Medulla oblongata (tissue), 1 donor: ENCODE data around the gene TMEM238L.

Experiments
- DNase-seq: peaks from one replicate; pipeline ENCODE4 v3.0.0-alpha.2; 2015; ENCODE audit errors: extremely low spot score

The TMEM238L gene

DNA sequence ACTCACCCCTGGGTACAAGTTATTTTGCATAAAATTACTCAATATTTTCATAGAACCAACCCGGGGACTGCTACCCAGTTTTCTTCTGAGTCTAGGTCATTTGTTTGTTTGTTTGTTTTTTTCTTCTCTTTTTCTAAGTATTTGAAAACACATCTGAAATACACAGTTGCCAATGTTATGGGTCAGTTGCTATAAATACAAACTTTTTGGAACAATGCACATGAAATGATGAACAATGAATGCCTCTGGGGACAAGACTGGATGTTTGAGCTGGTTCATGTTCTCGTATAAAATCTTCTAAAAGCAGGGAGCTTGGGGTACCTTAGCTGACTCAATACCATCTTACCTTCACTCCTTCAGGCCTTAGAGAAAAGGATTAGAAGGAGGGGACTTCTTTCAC lies 30.5 kb downstream of the TMEM238L start:
- DNase-seq: no peak

DNA sequence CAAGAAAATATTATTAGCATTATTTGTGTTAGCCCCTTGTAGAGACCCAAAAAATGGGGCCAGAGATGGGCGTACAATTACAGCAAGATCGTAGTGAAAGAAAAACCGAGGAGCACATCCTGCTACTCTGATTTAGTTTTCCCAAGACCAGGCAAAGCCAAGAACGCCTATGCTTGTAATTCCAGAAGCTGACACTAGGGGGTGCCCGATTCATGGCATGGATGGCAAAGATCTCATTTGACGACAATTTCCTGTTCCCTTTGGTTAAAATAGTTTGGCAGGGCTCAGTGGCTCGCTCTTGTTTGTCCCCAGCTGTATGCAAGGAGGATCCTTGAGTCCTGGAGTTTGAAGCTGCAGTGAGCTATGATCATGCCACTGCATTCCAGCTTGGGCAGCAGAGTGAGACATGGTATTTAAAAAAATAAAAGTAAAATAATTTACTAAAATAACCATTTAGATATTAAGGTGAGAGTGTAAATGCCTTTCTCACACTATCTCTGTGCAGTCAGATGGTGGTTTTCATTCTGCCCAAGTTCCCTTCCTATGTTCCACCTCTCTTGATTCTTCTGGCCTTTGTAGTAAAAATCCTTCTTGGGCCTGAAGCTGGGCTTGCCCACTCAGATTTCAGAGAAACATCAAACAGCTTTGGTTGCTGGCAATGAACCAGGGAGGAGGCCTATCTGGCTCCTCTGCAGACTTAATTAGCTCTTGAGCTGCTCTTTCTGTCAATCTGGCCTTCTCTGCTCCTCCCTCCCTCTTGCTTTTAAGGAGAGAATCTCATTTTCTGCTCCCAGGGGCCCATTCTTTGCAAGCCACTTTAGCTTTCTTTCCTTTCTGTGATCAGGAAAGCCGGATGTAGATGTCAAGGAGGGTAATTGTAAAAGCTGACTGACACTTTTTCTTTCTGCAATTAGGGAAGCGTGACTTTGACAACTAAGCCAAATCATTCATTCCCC lies 31.2 kb downstream of the TMEM238L start:
- DNase-seq: peak; percentile 36

DNA sequence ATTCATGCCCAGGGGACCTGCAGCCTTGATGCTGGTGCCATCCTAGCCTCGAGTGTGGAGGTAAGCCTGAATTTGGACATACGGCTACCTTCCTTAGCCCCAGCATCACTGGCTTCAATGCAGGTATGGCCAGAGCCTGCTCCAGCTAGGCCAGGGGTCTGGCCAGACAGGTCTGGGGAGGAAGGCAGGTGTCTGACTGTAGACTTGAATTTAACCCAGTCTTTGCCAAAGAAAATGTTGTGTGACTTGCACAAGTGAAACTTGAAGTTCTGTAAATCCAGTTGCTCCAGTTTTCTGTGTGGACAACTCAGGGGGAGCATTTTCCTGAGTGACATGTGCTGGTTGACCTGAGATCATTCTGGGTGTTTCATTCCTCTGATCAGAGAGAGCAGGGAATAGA lies 32.8 kb downstream of the TMEM238L start:
- no peak for DNase-seq

DNA sequence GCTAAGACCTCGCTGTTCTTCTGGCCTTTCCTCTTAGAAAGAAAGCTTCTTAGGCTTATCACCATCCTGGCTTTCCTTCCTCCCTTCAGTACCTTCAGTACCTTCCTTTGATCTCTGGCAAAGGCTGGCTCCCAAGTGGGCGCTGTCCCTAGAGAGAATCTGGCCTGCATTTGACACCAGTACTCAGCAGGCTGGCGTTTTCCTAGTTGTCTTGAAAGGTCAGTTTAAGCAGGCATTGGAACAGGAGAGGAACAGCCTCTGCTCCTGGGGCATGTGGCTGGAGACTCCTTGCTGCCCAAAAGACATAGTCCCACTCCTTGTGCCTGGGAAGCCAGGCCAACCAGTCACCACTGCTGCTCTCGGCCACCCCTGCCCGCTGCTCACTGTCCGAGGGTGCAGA lies 34.1 kb downstream of the TMEM238L start:
- DNase-seq: no peak

DNA sequence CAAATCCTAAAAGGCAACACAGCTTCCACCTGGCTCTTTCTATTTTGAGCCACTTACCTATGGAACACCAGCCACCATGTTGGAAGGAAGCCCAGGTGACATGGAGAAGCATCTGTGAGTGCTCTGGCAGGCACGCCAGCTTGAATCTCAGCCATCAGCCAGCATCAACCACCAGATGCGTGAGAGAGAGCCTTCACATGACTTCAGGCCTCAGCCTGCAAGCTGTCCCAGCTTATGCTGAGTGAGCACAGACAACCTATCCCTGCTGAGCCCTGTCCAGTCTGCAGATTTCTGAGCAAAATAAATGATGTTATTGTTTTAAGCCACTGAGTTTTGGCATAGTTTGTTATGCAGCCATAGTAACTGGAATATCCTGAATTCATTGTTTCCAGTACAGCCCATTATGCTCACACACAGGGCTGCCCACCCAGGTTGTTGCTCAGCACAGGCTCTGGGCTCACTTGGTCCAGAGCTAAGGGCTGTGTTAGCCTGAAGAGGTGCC lies 35.1 kb downstream of the TMEM238L start:
- DNase-seq: peak; percentile 31

DNA sequence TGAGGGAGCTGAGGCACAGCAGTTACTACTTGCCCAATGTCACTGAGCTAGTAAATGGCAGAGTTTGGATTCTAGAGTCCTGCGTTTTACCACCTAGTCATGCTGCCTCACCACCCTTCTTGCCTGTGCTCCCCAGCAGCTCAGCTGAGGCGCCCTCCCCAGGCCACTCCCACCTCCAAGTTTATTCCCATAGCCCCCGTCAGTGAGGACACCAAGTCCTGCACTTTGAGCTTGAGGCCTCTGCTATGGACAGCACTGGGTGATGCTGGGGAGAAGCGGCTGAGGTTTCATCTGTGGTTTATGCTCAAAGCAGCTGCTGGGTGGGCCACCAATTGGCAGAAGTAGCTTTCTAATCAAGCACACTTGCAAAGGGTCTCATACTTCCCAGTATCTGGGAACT lies 36.7 kb downstream of the TMEM238L start:
- no peak for DNase-seq

DNA sequence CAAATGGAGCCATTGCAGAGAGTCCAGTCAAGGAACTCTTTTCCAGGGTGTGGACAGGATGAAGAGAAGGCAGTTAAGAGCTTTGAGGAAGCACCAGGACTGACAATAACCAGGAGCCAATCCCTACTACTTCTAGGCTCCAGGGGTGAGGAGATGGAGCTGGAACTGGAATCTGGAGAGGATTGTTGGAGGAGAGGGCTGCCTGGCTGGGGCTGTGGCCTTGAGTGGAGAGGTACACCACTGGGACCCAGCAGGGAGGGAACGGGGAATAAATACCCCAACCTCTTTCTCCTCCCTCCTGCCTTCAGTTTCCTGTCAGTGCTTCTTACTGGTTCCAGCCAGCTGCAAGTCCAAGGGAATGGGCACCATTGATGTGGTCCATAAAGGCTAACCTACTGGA lies 41.9 kb downstream of the TMEM238L start:
- DNase-seq: no peak

DNA sequence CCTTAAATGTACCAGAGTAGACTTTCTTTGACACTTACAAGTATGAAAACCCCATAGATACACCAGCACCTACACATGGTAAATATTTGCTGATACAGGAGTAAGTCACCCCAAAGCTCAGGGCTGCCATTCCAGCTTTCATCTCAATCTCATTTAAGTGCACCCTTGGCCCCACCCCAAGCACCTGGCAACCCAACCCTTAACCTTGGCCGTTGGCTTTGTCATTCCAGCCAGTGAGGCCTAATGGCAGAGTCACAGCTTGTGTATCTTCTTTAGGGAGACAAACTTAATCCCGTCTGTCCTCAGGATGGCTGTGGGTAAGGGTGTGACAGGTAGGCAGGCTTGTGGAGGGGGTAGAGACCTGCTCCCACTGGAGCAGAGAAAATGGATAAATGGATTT lies 42.6 kb downstream of the TMEM238L start:
- no peak for DNase-seq

DNA sequence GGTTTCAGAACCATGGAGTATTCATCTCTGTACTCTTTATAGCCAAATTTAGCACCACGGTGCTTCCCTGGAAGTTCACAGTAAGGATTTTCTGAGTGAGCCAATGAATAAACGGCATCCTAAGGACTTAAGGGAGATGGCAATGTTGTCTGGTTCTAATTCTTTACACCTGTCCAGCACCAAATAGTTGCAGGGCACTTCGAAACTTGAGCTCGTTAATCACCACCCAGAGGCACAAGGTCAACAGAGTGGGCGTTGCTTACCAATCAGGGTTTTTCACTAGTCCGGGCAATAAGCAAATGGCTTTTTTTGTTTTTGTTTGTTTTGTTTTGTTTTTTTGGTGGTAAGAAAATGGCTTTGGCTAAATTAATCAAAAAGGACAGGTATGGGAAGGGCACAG lies 45.8 kb downstream of the TMEM238L start:
- no peak for DNase-seq

DNA sequence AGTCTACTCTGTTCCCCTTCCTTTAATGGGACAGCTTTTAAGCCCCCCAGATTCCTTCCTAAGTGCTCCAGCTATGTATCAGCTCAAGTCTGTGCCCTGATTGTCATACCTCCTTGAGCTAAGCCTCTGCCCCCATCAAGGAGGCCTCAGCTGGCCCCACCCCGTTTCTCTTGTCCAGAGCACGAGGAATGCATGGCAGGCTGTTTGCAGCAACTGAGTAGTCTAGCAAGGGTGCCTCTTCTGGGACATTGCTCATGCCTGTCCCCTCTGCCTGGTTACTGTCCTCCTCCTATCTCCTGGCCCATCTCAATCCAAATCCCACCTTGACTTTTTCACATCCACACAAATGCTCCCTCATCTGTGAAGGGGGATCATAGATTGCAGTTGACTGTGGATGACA lies 46.3 kb downstream of the TMEM238L start:
- DNase-seq: no peak

DNA sequence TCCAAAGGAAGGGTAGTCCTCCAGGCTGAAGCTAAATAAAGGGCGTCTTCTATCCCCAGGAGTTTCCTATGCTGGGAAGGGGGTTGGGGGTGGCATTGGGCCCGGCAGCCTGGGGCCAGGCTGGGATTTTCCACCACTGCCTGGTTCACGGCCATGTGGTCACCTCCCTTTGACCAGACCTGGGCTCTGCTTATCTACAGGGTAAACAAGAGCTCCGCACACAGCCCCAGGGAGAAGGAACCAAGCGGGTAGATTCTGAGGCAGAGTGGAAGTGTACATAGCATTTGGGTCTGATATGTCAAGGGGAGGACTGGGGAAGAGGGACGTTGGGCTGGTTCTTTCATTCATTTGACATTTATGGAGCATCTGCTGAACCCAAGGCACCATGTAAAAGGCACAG lies 46.8 kb downstream of the TMEM238L start:
- DNase-seq: no peak

DNA sequence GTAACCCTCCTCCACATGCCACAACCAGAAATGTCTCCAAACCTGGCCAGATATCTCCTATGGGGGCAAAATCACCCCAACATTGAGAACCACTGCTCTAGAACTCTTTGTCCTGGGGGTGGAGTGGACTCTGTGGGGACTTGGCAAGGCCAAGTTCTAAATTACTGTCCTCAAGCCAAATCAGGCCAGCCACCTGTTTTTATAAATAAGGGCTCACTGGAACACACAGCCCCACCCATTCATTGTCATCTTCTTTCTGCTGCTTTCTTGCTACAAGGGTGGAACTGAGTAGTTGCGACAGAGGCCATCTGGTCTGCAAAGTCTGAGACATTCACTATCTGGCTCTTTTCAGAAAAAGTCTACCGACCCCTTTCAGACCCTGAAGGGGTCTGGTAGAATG lies 47.3 kb downstream of the TMEM238L start:
- DNase-seq: no peak

DNA sequence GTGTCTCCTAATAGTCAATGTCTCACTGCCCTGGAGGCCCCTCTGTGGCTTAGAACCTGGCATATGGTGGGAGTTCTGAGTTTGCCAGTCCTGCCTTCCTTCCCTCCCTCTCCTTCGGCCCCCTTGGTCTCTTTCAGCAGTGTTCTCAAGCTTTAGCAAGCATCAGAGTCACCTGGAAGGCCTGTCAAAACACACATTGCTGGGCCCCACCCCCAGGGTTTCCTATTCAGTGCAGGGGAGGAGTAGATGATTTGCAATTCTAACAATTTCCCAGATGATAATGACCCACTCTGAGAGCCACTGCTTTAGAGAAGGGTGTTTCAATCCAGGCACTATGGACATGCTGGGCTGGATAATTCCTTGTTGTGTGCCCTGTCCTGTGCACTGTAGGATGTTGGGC lies 47.7 kb downstream of the TMEM238L start:
- DNase-seq: no peak

DNA sequence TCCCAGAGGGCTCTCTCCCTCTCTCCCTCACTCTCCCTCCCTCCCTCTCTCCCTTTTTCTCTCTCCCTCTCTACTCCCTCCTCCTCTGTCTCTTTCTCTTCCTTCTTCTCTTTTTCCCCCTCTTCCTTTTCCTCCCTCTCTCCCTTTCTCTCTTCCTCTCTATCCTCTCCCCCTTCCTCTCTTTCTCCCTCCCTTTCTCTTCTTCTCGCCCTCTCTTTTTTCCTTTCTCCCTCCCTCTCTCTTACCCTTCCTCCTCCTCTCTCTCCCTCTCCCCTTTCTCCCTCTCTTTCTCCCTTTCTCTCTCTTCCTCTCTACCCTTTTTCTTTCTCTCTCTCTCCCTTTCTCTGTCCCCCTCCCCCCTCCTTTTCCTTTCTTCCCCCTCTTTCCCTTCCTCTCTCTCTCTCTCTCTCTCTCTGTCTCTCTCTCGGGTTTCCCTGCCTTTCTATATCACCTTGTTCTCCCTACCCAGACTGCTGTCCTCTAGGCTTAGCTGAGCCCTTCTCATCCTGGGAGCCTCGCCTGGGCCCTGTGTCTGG lies 48.2 kb downstream of the TMEM238L start:
- DNase-seq: no peak

DNA sequence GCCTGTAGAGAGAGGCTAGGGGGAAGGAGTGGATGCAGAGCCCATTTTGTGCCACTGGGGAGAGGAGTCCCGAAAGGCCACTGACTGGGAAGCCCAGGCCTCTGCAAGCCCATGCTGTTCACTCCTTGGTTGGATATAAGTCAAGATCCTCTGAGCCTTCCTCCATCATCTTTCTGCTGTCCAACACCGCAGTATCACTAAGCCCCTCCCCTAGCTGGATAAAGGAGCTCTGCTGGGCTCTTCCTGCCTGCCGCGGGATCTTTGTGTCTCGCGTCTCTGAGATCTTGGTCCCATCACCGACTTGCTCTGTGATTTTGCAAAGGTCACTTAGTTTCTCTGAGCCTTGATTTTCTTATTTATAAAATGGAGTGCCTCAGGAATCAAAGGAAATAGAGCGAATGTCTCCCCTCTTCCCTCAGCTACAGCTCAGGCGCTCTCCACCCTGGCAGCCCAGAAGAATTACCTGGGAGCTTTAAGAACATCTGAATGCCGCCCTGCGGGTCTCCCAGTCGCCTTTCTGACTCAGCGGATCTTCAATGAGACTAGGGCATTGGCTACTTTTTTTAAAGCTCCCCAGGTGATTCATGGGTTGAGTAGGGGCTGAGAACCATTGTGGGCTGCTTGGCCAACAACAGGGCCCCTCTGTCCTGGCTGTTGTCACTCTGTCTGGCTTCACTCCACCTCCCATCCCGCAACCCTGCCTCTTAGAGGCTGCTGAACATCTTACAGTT lies 48.9 kb downstream of the TMEM238L start:
- no peak for DNase-seq

DNA sequence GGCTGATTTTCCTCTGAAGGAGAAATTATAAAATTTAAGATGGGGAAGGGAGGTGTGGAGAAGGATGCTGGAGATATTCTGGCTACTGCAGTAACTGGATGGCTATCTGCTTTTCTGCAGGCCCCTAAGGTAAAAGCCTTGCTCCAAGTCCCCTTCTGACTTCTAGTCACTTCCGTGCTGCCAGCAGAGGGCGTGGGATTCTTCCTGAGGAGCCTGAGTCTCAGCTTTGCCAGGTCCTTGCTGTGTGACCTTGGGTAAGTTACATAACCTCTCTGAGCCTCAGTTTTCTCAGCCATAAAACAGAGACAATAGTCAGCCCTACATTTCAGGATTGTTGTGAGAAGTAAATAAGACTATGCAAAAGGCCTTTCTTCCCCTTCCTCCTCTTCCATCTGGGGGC lies 49.8 kb downstream of the TMEM238L start:
- DNase-seq: no peak

DNA sequence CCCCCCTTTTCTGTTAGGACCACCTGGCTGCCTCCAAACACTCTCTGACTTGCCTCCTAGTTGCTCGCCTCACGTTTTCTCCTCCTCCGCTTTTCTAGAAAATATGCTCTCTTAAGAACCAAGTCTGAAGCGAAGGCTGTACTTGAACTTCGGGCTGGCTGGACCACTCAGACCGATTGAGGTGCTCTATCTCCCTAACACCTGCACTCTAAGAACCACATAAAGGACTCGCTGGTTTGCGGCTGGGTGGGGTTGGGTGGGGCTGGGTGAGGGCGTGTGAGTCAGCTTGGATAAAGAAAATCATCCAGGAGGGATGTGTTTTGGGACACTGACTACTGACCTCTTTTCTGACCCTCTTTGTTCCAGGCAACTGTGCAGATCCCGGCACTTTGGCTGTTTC lies 51.2 kb downstream of the TMEM238L start:
- DNase-seq: no peak

DNA sequence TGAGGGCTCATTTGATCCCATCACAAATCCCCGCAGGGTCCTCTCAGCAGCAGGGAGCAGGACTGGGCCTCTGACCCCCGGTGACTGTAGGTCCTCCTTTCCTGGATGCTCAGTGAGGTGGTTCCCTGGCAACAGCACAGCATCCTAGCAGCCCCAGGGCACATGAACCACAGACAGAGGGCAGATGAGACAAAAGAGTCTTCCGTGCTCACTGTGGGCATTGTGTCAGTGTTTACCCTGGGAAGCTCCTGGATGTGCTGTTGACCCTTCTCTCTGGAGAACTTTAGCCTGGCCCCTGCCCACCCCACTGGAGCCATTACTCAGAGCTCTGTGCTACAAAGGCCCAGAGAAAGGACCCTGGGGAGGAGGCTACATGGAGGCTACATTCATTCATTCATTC lies 52.3 kb downstream of the TMEM238L start:
- no peak for DNase-seq

DNA sequence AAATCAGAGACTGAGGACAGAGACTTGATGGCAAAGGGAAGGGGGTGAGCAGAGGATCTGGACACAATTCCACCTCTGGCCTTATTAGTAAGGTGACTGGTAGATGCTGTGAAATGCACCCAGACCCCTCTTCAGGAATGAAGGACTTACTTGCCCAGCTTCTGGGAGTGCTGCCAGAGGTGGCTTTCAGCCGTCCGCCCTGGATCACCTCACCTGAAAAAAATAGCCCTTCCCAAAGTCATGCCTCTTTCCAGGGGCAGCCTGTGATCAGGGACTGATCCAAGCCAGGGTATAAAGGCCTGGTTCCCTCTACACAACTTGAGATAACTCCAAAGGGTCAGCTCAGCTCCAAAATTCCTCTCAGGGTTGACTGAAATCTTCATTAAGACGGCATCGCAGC lies 53.7 kb downstream of the TMEM238L start:
- no peak for DNase-seq

DNA sequence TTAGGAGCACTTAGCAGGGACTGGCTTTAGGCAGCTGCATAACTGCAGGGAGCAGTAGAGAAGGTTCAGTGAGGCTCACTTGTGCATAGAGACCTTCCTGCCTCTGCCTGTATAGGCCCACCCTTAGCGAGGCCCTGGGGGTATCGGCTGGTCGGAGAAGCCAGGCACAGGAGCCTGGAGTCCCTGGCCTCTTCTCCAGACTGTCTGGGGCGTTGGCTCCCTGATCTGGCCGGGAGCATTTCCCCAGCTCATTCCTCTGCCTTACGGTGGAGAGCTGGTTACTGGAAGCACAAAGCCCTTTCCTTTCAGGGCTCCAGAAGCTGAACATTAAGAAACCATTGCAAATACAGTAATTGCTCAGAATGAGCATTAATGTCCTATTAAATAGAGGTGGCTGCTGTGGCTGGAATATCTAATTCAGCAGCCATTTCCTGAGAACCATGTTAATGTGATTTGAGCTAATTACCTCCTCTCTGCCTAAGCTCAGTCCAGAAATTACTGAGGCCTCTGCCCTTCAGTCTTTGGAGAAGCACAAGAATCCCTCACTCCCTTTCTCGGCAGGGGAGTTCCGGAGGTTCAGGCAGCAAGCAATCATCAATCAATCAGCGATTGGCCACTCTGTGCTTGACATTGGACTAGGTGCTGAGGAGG lies 55.2 kb downstream of the TMEM238L start:
- no peak for DNase-seq

DNA sequence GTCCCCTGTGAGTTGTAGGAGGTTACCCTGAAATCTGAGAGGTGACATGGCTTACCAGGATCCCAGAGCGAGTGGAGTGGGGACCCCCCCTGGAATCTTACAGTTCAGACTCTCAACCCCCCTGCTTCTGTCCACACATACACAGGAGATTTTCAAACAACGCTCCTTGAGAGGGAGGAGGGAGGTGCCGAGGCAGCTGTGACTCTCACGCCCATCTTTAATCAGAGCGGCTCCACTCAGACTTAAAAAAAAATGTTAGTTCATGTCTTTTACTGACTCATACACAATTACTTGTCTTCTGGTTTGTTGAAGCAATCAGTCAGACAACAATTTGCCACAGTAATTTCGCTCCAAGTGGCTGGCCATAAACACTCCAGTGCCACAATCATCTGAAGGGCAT lies 58.7 kb downstream of the TMEM238L start:
- no peak for DNase-seq
